ENCODE measurements around the gene MXI1.
A peak's percentile ranks its signal among the peaks of the same experiment; 100 is the strongest.

The MXI1 gene

GRCh38 chr10:110207011-110207804 is at the start of gene MXI1:
TSS of gene MXI1 (plus strand) at chr10:110207605. CDS start at chr10:110207809, 204 bp downstream.
- peak; percentile 92 for DNase-seq

- DNase-seq: no peak
These were observed 49.1 kb upstream of the MXI1 start for GRCh38 chr10:110158051-110159005.

DNA sequence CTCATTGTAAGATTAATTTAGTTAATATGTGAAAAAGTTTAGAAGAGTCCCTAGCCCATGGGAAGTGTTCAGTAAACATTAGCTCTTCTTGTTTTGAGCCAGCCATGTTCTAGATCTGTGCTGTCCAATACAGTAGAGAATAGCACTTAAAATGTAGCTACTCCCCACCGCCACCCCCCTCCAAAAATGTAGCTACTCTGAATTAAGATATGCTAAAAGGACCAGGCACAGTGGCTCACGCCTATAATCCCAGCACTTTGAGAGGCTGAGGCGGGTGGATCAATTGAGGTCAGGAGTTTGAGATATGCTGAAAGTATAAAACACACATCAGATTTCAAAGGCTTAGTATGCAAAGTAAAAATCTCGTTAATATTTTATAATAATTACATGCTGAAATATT is 47.3 kb upstream of the MXI1 start:
- DNase-seq: no peak

- no peak for DNase-seq
These were observed 46.9 kb upstream of the MXI1 start for GRCh38 chr10:110160522-110160921.

DNA sequence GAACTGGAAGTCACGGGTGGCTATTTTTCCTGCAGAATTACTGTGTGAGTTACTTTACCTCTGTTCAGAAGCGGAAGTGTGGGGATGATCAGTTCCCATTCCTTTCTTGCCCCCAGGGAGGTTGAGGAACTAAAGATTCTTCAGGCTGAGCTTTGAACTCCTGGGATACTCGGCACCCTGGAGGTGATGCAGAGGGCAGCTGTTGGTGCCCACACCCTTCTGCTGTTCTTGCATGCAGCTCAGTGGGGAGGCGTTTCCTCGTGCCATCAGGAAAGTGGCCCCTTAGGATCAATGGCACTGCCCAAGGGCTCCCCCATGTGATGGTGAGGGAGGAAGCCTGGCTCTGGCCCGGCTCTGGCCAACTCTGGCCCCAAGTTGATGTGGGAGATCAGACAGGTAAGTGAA is 44.7 kb upstream of the MXI1 start:
- no peak for DNase-seq

DNA sequence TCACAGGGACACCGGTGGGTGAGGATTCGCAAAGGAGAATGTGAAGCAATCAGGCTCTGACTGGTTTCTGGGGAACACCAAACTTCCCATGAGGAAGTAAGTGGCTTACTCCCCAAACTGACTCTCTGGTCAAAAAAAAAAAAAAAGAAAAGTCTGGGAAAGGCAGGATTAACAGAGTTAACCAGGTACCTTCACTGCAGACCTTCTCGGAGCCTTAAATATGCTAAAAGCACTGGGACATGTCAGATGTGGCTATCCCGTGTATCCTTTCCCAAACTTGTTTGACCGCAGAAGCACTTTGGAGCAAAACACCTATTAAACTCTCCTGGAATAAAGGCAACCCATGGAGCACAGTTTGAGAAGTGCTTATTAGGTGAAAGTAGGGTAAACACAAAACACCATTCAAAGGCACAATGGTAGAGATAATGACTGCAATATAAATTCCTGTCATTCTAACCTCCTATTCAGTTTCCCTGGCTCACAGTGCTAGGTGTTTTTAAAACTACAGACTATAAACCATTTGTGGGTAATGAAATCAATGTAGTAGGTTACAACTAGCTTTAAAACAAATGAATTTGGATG is 44.1 kb upstream of the MXI1 start:
- no peak for DNase-seq

GRCh38 chr10:110163841-110164240 is 43.6 kb upstream of the MXI1 start:
- no peak for DNase-seq

GRCh38 chr10:110165239-110165638 is 42.2 kb upstream of the MXI1 start:
- no peak for DNase-seq

GRCh38 chr10:110167149-110167548 is 40.3 kb upstream of the MXI1 start:
- DNase-seq: no peak

DNA sequence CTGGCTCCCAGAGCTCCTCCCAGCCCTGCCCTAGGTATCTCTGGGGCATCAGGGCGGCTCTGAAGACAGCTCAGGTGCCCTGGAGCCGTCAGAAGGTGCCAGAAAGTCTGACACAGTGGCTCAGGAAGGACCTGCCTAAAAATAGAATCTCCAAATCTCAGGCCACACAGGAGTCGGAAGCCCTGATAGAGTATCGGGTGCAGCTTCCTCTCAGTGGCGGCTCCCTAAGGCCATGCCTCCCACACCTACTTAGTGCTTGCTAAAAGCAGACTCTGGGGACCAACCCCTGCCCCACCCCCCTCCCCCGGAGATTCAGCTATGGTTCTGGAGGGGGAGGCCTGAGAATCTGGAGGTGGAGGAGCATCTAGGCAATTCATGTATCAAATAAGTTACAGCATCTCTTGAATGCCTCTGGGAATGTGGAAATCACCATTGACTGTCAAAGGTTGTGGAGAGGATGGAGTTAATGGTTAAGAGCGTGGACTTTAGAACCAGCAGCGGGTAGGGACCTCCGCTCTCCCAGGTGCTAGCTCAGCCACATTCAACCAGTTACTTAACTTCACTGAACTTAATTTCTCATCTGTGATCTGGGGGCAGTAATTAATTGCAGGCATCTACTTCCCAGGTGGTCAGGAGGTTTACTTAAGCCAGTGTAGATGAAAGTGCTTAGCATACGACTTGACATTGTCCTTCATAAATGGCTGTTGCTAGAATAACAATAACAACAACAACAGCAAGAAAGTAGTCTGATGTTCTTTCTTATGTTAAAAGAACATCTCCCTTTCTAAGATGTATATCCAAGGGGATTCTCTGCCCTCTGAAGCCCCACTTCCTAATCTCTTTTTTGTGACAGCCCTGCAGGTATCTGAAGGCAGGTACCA is 38.6 kb upstream of the MXI1 start:
- DNase-seq: no peak

GRCh38 chr10:110169586-110169985 is 37.8 kb upstream of the MXI1 start:
- DNase-seq: no peak

DNA sequence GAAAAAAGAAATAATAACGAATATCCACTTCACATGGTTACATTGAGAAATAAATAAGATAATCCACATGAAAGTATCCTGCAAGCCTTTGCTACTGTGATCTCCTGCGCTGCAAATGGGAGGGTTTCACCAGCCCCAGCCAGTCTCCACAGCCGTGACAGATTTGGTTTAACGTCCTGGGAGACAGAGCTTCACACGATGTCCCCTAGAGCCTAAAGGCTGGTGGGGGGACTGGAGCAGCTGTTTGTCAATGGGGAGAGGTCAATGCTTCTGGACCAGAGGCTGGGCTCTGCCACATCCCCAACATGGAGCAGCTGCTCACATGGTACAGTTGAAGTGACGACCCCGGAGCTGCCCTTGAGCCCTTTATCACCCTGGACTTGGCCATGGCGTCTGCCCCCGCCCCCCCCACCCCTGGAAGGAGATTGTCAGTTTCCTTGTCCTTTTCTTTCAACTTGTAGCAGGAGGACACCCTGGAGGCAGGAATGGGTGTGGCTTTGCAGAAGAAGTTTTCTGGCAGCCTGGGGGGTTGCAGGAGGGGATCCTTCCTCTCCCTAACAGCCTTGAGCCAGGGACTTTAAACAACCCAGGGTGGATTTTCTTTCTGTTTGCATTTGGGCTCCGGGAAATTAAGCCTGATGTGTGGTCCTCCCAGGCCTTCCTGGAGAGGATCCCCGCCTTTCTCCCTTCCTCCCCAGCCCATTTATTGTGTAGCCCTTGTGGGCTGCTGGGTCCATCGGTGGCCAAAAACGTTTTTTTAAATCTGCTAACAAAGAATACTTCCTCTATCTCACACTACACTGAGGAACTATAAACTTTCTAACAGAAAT is 37.0 kb upstream of the MXI1 start:
- DNase-seq: peak; percentile 33

DNA sequence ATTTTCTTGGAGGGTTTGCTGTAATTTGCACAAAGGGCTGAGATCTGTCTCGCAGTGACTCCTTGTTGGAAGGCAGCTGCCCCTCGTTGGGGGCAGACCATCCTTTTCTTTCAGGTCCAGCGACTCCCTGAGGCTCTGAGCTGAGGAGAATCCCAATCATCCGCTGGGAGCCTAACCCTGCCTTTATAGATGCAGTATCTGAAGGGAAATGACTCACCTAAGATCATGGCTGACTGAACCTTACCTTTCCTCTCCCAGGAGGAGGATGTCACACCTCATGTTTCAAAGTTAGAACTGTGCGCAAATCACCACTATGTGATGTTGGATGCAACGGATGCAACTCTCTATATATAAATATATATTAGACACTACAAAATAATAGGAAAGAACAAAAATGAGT is 36.4 kb upstream of the MXI1 start:
- DNase-seq: no peak

- DNase-seq: no peak
These were observed 35.2 kb upstream of the MXI1 start for GRCh38 chr10:110172155-110172554.

DNA sequence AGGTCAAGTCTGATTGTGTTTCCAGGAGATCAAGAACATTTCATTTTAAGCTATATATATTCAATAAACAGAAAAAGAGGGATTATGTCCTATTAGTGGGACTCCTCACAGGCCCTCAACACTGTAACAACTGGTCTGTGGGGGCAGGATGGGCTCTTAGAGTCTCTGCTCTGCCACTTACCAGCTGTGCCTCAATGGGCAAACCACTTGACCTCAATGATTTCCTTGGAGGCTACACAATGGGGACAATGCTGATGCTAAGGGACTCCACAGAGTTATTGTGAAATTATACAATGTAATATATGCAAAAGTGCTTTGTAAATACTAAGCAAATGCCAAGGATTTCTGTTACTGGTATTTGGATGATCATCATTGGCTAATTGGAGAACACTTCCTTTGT is 33.2 kb upstream of the MXI1 start:
- no peak for DNase-seq

DNA sequence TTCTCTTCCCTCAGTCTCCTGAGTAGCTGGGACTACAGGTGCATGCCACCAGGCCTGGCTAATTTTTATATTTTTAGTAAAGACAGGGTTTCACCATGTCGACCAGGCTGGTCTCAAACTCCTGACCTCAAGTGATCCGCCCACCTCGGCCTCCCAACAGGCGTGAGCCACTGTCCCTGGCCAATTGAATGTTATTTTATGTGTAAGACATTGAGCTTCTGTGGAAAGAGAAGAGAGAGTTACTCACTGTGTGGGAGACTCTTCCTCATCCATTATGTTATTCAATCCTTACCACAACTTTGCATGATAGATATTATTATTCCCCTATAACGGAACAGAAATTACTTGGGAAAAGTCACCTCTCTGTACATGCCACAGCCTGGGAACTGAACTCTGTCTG is 32.6 kb upstream of the MXI1 start:
- no peak for DNase-seq

GRCh38 chr10:110175406-110175805 is 32.0 kb upstream of the MXI1 start:
- DNase-seq: no peak

GRCh38 chr10:110176141-110177030 is 31.0 kb upstream of the MXI1 start:
- no peak for DNase-seq

- DNase-seq: no peak
These were observed 28.2 kb upstream of the MXI1 start for GRCh38 chr10:110179220-110179619.

DNA sequence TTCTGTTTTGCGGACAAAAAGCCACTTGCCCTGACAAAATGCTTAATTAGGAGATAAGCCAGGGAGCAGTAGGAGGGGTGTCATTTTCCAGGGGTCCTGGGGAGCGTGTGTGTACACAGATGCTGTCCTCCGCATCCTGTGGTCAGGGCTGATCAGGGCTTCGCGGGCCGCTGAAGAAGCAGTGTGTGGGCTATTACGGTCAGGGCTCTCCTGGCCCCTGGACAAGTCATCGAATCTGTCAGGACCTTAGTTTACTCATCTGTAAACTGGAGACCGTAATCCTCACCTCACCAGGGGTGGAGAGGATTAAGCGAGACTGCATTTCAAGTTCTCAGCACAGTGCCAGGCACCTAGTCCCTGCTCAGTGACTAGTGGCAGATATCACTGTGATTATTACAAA is 26.0 kb upstream of the MXI1 start:
- no peak for DNase-seq

GRCh38 chr10:110181911-110182310 is 25.5 kb upstream of the MXI1 start:
- no peak for DNase-seq

All from eye (tissue), 1 donor.